Thoracic aorta (tissue), 2 donors: Measurements from ENCODE around the gene GPR62. TPM values are rescaled to one million over a fixed set of nuclear protein-coding genes. Genes with fewer than 3 reads are reported as not detected.

Experiments
- ATAC-seq: fragments of 150-250 bp; one replicate; pipeline ENCODE4 v1.8.0; 2017; ENCODE audit warnings: low read depth; ENCODE audit not compliant: insufficient number of reproducible peaks, low FRiP score
- DNase-seq: peaks from one replicate; pipeline ENCODE4 v3.0.0-alpha.2; 2020; ENCODE audit warnings: low spot score
- H3K27ac ChIP-seq, 2 donors: fragments of 200-600 bp; sonication (generic); 1 replicate in 1 of 2; 2 replicates in 1 of 2; pipeline ENCODE4 v1.5.1; 2016; ENCODE audit warnings: mild to moderate bottlenecking in 2 of 2, moderate library complexity in 2 of 2
- H3K27me3 ChIP-seq: fragments of 200-600 bp; sonication (generic); replicated peaks from 2 replicates; pipeline ENCODE4 v1.6.0; 2016; ENCODE audit warnings: mild to moderate bottlenecking; ENCODE audit not compliant: insufficient read depth
- H3K36me3 ChIP-seq: fragments of 200-600 bp; sonication (generic); one replicate; pipeline ENCODE4 v1.5.1; 2016
- H3K4me1 ChIP-seq, 2 donors: fragments of 200-600 bp; sonication (generic); 1 replicate in 1 of 2; 2 replicates in 1 of 2; pipeline versions ENCODE4 v1.5.1 to v1.6.0; 2016; ENCODE audit warnings: low read depth in 2 of 2, mild to moderate bottlenecking in 1 of 2; ENCODE audit not compliant: control insufficient read depth in 1 of 2
- H3K4me3 ChIP-seq: fragments of 200-600 bp; sonication (generic); 2 replicates; pipeline ENCODE4 v1.5.1; 2016; ENCODE audit warnings: mild to moderate bottlenecking
- H3K9me3 ChIP-seq: fragments of 200-600 bp; sonication (generic); 2 replicates; pipeline ENCODE4 v1.5.1; 2016
- total RNA-seq, 2 donors: library from RNA; depleted of rRNA; stranded (reverse); fragments of >200 nt; gene quantifications; one replicate each; pipeline versions ENCODE4 v1.1.0 to v1.2.3, GENCODE V29; 2016
- TF ChIP-seq, protein P1 (sequence below): fragments of 200-600 bp; sonication (generic); IDR thresholded peaks from one replicate; pipeline ENCODE4 v1.5.1; 2019; ENCODE audit warnings: antibody characterized with exemption

Gene GPR62
- total RNA-seq, 2 donors from 2014 or later, result not detected

DNA sequence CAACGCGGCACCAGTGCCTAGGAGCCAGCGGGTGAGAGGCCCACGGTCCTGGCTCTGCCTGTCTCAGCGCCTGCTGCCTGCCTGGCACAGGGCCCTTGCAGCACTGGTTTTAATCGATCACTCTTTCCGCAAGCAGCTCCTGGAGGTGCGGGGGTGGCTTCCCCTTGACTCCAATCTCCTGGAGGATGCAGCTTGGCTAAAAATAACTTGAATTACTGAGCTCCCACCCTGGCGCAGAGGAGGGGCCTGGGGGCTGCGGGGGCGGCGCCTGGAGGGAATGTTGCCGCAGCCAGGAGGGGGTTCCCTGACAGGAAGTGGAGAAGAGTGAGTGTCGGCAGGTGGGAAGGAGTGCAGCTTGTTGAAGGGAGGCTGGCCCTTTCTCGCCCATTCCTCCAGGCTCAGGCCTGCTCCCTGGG, 50.4 kb downstream of the GPR62 start:
- H3K27me3 ChIP-seq, result no peaks in the 10 kb centered on the region
- H3K4me1 ChIP-seq, result peaks cover 9 to 22% of the 10 kb centered on the region in 2 donors
- no peak for ATAC-seq
- peak overlapping the region in 1 of 2 donors; percentile 10 for H3K27ac ChIP-seq
- H3K4me3 ChIP-seq, result peak overlapping the region; percentile 30
- no peak for DNase-seq
- no peaks in the 10 kb centered on the region for H3K9me3 ChIP-seq
- TF ChIP-seq, protein P1, sequence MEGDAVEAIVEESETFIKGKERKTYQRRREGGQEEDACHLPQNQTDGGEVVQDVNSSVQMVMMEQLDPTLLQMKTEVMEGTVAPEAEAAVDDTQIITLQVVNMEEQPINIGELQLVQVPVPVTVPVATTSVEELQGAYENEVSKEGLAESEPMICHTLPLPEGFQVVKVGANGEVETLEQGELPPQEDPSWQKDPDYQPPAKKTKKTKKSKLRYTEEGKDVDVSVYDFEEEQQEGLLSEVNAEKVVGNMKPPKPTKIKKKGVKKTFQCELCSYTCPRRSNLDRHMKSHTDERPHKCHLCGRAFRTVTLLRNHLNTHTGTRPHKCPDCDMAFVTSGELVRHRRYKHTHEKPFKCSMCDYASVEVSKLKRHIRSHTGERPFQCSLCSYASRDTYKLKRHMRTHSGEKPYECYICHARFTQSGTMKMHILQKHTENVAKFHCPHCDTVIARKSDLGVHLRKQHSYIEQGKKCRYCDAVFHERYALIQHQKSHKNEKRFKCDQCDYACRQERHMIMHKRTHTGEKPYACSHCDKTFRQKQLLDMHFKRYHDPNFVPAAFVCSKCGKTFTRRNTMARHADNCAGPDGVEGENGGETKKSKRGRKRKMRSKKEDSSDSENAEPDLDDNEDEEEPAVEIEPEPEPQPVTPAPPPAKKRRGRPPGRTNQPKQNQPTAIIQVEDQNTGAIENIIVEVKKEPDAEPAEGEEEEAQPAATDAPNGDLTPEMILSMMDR, result no peak
- no peaks in the 10 kb centered on the region for H3K36me3 ChIP-seq

DNA sequence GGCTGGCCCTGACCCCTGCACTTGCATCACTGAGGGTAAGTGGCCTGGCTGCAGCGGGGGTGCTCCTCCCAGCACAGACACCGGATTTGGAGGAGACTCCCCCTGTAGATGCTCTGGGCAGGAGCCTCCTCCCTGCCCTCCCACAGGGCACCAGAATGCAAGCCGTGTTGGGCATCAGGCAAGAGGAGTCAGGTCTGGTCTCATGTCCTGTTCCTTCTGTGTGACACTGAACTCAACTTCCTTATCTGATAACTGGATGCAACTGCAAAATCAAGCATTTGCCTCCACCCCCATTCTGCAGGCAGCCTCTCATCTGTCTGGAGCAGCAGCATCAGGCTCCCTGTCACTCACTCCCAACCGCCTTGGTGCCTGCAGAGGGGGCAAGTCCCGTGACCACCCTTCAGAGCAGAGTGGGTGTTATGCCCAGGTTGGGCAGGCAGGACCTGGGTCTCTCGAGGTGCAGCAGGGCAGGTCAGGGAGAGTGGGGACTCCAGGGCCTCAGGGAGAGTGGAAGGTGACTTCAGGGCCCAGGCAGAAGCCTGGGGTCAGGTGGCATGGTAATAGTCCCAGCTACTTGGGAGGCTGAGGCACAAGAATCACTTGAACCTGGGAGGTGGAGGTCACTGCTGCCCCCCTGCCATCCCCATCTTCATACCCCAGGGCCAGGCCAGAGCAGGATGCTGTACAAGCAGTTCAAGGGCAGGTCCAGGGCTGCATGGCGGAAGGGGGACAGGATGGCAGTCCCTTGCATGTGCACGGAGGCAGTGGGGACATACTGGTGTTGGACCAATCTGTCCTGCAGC, 51.0 kb downstream of the GPR62 start:
- H3K36me3 ChIP-seq, result no peaks in the 10 kb centered on the region
- no peak overlapping the region for H3K27ac ChIP-seq
- peaks cover 9 to 22% of the 10 kb centered on the region in 2 donors for H3K4me1 ChIP-seq
- no peak for ATAC-seq
- no peak for DNase-seq
- TF ChIP-seq, protein P1, result no peak
- no peaks in the 10 kb centered on the region for H3K27me3 ChIP-seq
- H3K4me3 ChIP-seq, result peak overlapping the region; percentile 30
- H3K9me3 ChIP-seq, result no peaks in the 10 kb centered on the region

DNA sequence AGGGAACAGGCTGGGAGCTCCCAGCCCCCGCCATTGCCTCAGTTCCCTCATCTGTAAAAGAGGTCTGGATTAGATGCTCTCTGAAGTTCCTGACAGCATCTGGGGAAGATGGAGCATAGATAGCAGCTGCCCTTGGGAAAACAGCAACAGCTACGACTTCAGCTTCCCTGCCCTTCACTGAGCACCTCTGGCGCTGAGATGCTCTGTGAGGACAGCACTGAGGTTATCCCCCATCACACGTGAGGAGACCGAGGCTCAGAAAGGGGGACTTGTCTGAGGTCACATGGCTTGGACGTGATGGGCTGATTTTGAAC, 51.6 kb downstream of the GPR62 start:
- DNase-seq, result no peak
- Histone ChIP-seq H3K27ac (no peak overlapping the region), H3K9me3 (no peaks in the 10 kb centered on the region), H3K27me3 (no peaks in the 10 kb centered on the region), H3K4me3 (no peak overlapping the region), H3K4me1 (peaks cover 9 to 22% of the 10 kb centered on the region in 2 donors), H3K36me3 (no peaks in the 10 kb centered on the region)
- TF ChIP-seq, protein P1, result no peak
- no peak for ATAC-seq

Other genes with a start within 250 kb of the GPR62 start
- under 1 TPM; 0.49 to 0.54 TPM for gene GRM2, start 248.3 kb upstream of the GPR62 start, total RNA-seq
- gene IQCF6, start 176.1 kb upstream of the GPR62 start, total RNA-seq, result not detected
- gene IQCF2, start 93.8 kb upstream of the GPR62 start, total RNA-seq, result not detected
- gene IQCF5, start 79.8 kb upstream of the GPR62 start, total RNA-seq, result not detected
- not detected for gene IQCF1, start 52.0 kb upstream of the GPR62 start, total RNA-seq
- 10 to 100 TPM in 1 of 2 donors, 1 to 10 TPM in 1; 7.7 to 21.8 TPM for gene RRP9, start 13.5 kb upstream of the GPR62 start, total RNA-seq
- 10 to 100 TPM; 10.9 to 21.4 TPM for gene PARP3, start 13.0 kb upstream of the GPR62 start, total RNA-seq
- gene PCBP4, start 12.1 kb downstream of the GPR62 start, total RNA-seq, result 100 to 1,000 TPM; 127 to 144 TPM
- gene ABHD14B, start 18.7 kb downstream of the GPR62 start, total RNA-seq, result 10 to 100 TPM; 28.6 to 55.2 TPM
- 10 to 100 TPM in 1 of 2 donors, 1 to 10 TPM in 1; 9.7 to 24.0 TPM for gene ABHD14A, start 19.7 kb downstream of the GPR62 start, total RNA-seq
- 10 to 100 TPM in 1 of 2 donors, 1 to 10 TPM in 1; 6.1 to 12.3 TPM for gene ACY1, start 28.2 kb downstream of the GPR62 start, total RNA-seq
- 100 to 1,000 TPM; 642 to 718 TPM for gene RPL29, start 40.5 kb downstream of the GPR62 start, total RNA-seq
- gene DUSP7, start 101.2 kb downstream of the GPR62 start, total RNA-seq, result 10 to 100 TPM; 41.1 to 42.2 TPM
- gene POC1A, start 199.0 kb downstream of the GPR62 start, total RNA-seq, result 1 to 10 TPM in 1 of 2 donors, not detected in 1; 8.1 TPM
- 10 to 100 TPM; 28.4 to 33.3 TPM for gene ALAS1, start 242.8 kb downstream of the GPR62 start, total RNA-seq